CD4-positive, alpha-beta T cell treated with Interferon gamma for 1 hour (primary cell): ENCODE results near the gene SRPK2.
"Not testable (repeated sequence)": the region's sequence is repeated elsewhere in the genome, so short reads cannot be mapped to it uniquely, and the experiment has no call there.

Source experiments
- DNase-seq: peaks from one replicate; pipeline ENCODE4 v3.0.0-alpha.2; 2020

SRPK2 gene

DNA sequence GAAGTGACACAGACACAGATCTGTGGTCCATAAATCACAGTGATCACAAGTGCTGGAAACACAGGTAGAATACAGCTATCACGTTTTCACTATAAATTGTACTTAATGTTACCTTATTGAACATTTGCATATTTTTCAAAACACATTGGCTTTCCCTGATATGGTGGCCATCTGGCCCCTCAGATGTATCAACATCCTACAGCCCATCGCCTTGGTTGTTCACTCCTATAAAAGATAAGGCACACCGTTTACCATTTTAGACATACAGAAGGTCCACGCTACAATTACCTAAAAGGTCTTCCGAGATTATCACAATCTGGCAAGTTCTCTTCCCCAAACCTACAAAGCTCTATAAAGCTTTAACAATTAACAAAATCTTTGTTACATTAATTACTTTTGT is 91.4 kb downstream of the SRPK2 start:
- no peak for DNase-seq

DNA sequence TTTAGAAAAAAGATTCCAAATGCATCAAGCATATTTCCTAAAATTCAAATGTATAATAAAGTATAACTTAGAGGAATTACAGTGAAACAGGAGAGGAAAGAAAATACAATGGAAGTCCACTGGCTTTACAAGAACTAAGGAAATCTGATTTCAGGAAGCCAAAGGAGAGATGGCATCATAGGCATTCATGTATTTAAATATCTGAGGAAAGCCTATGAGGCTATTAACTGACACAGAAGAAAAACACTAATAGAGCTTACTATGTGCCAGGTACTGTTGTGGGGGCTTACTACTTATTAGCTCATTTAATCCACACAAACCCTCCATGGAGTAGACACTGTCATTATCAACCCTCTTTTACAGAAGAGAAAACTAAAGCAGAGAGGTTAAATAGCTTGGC is 92.2 kb downstream of the SRPK2 start:
- no peak for DNase-seq

DNA sequence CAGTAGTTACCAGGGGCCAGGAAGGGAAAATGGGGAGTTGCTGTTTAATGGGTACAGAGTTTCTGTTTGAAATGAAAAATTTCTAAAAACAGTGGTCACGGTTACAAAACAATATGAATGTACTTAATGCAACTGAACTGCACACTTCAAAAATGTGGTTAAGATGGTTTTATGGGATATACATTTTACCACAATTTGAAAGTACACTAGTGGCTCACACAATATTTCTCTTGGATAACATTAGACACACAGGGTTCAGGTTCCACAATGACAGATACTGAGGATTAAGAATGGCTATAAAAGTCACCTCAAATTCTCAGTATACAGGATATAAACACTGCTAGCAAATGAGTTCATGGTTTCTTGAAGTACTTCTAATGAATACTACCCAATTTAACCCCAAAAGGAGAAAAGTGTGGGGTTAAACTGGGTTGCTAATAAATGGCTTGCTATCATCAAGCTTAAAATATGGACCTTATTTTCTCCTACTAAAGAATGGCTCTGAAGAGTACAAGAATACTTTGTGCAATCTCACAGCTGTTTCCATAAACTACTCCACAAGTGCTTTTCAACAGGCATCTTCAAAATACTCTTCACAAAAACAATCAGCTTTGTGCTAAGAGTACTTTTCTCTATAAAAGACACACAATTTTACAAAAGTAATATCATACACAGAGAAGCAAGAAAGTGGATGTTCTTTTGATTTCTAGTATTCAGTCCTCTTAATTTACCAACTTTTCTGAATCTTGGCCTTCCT is 92.9 kb downstream of the SRPK2 start:
- DNase-seq, result no peak

- not testable (repeated sequence) for DNase-seq
These were observed 94.2 kb downstream of the SRPK2 start for GRCh38 chr7:105294482-105294881.

- no peak for DNase-seq
These were observed 99.0 kb downstream of the SRPK2 start for GRCh38 chr7:105289704-105290103.

- no peak for DNase-seq
These were observed 102.3 kb downstream of the SRPK2 start for GRCh38 chr7:105286441-105286840.

DNA sequence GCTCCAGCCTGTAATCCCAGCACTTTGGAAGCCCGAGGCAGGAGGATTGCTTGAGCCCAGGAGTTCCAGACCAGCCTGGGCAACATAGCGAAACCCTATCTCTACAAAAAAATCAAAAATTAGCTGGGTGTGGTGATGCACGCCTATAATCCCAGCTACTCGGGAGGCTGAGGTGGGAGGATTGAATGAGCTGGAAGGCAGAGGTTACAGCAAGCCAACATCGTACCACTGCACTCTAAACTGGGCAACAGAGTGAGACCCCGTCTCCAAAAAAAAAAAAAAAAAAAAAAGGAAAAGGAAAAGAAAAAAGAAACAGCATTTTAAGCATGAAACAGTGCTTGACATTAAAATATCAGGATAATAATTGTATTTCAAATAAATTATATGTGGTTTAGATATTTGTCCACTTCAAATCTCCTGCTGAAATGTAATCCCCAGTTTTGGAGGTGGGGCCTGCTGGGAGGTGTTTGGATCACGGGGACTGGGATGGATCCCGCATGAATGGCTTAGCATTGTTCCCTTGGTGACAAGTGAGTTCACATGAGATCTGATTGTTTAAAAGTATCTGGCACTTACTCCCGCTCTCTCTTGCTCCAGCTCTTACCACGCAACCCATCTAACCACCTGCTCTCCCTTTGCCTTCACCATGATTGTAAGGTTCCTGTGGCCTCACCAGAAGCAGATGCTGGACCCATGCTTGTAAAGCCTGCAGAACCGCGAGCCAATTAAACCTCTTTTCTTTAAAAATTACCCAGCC is 103.4 kb downstream of the SRPK2 start:
- DNase-seq, result no peak

- no peak for DNase-seq
These were observed 104.7 kb downstream of the SRPK2 start for GRCh38 chr7:105284014-105284413.

- DNase-seq, result no peak
These were observed 106.8 kb downstream of the SRPK2 start for GRCh38 chr7:105281966-105282365.

DNA sequence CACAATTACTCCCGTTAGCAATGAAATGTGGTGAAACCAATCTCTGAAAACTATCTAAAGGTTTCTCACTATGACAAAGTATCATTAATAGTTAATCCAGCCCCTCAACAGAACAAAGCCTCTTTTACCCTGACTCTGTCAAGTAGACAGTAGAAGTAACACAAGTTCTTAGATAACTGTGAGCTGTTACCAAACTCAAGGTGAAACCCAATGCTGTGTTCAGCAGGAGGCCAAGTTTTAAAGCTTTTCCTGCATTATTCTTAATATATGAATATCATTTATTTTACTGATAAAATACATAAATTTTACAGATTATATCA is 109.1 kb downstream of the SRPK2 start:
- DNase-seq, result no peak

DNA sequence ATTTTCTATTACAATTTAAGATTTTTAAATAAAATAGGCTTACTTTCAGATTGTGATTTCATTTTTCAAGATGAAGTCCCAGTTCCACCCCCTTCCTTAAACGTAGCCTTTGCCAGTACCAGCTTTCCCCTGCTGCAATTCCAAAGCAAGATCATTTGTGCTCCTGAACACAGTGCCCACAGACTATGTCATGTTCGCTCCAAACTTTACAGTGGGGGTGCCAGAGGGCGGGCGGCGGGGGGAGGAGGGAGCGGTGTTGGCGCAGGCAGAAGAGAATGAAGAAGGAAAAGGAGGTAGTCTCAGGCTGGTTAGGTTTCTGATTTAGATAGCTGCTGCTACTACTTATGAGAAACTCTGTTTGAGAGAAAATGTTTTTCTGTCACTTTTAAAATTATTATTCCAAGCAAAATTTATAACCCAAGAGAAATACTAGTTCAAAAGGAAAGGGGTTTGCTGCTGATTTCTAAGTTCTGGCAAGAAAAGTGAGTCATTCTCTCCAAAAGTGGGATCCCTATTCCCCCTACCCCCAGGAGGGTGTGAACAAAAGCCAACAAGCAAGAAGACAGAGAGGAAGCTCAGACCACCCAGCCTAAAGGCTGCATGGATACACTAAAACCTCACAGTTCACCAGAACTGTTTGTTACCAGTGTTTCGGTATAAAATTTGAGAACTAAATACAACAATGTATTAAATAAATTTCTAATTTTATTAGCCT is 109.6 kb downstream of the SRPK2 start:
- DNase-seq, result no peak

DNA sequence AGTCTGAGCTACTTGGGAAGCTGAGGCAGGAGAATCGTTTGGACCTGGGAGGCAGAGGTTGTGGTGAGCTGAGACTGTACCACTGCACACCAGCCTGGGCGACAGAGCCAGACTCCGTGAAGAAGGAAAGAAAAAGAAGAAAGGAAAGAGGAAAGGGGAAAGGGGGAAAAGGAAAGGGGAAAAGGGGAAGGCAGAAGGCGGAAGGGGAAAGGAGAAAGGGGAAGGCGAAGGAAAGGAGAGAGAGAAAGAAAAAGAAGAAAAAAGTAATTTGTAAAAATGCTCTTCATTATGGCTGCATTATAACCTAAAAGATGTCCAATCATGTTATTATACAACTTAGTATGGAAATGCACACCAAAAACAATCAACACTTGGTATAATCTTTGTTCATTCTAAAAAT is 110.2 kb downstream of the SRPK2 start:
- DNase-seq, result no peak

GRCh38 chr7:105277341-105277740 is 111.4 kb downstream of the SRPK2 start:
- no peak for DNase-seq

DNA sequence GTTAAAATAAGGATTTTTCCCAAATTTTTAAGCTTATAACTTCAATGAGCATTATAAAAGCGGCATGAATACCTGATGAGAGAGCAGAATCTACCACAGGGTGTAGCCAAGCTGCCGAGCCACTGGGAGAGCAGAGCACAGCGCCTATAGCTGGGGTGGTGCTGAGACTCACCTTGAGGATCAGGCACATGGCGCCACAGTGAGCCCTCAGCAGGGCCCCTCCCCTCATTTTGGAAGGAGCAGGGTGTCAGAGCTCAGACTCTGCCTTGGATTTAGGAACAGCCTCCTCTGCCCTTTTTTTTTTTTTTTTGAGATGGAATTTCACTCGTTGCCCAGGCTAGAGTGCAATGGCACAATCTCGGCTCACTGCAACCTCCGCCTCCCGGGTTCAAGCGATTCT is 118.6 kb downstream of the SRPK2 start:
- no peak for DNase-seq

- no peak for DNase-seq
These were observed 119.3 kb downstream of the SRPK2 start for GRCh38 chr7:105269397-105269796.

- no peak for DNase-seq
These were observed 120.0 kb downstream of the SRPK2 start for GRCh38 chr7:105268511-105269392.

DNA sequence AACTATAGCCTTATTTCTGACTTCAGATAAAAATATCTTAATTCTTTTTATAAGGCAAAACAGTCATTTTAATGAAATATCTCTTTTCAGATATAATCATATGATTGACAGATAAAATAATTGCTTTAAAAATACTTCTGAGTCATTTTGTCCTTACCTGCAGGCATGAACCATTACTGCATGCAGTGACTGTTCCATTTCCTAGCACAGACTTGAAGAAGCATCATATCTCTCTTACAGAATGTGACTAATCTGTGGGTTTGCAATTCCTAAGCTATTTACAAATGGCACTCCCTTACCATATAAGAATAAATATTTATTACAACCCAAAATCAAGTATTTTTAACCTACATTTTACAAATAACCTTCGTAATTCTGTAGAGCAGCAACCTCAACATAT is 120.7 kb downstream of the SRPK2 start:
- DNase-seq, result no peak

- no peak for DNase-seq
These were observed 121.5 kb downstream of the SRPK2 start for GRCh38 chr7:105267244-105267643.

DNA sequence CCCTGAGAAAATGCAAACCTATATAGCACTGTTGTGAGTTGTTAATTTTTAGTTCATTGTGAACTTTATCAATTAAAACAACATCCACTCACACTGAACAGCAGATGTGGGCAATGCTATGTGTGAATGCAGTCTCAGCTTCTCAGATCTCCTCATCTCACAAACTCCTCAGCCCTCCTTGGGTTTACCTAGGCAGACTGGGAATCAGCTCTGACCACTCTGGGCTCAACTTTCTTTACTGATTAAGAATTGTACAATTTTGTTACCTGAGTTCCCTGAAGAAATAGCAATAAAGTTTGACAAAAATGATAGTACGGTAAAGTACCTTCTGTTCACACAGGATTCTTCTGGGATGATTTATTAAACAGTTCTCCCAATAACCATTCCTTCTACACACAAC is 124.0 kb downstream of the SRPK2 start:
- DNase-seq, result no peak

- no peak for DNase-seq
These were observed 127.0 kb downstream of the SRPK2 start for GRCh38 chr7:105261689-105262088.

DNA sequence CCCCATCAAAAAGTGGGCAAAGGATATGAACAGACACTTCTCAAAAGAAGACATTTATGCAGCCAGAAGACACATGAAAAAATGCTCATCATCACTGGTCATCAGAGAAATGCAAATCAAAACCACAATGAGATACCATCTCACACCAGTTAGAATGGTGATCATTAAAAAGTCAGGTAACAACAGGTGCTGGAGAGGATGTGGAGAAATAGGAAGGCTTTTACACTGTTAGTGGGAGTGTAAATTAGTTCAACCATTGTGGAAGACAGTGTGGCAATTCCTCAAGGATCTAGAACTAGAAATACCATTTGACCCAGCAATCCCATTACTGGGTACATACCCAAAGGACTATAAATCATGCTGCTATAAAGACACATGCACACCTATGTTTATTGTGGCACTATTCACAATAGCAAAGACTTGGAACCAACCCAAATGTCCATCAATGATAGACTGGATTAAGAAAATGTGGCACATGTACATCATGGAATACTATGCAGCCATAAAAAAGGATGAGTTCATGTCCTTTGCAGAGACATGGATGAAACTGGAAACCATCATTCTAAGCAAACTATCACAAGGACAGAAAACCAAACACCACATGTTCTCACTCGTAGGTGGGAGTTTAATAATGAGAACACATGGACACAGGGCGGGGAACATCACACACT is 128.4 kb downstream of the SRPK2 start:
- not testable (repeated sequence) for DNase-seq

DNA sequence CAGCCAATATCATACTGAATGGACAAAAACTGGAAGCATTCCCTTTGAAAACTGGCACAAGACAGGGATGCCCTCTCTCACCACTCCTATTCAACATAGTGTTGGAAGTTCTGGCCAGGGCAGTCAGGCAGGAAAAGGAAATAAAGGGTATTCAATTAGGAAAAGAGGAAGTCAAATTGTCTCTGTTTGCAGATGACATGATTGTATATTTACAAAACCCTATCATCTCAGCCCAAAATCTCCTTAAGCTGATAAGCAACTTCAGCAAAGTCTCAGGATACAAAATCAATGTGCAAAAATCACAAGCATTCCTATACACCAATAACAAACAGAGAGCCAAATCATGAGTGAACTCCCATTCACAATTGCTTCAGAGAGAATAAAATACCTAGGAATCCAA is 129.8 kb downstream of the SRPK2 start:
- not testable (repeated sequence) for DNase-seq
